ENCODE measurements around the gene RAD51. TPM values are rescaled to one million over a fixed set of nuclear protein-coding genes. Genes with fewer than 3 reads are reported as not detected.
A peak's percentile ranks its signal among the peaks of the same experiment; 100 is the strongest.

RAD51 gene
- total and polyA plus RNA-seq, 7 experiments from 2014 or later = 0.34 to 51.5 (median 0.66) TPM

- Mint-ChIP-seq H3K4me3 (peak overlapping the region in 9 of 10 donors; percentile 29 to 78 (median 58)), H3K27ac (peak overlapping the region in 5 of 9 donors; percentile 20 to 82 (median 53)), H3K4me1 (peaks cover 16 to 36% (median 26%) of the 10 kb centered on the region in 7 donors), H3K36me3 (peaks cover 0 to 11% (median 0%) of the 10 kb centered on the region in 5 donors), H3K9me3 (no peaks in the 10 kb centered on the region), H3K27me3 (no peaks in the 10 kb centered on the region)
- Histone ChIP-seq H3K4me1 (ENCODE audit: control insufficient read depth in 2 of 2, insufficient read depth in 2 of 2, low read length in 2 of 2) (peaks cover 7 to 10% of the 10 kb centered on the region in 2 donors), H3K9me3 (ENCODE audit: control insufficient read depth in 2 of 3, low read length in 3 of 3) (no peaks in the 10 kb centered on the region), H3K36me3 (ENCODE audit: control insufficient read depth in 2 of 3, insufficient read depth in 3 of 3, low read length in 3 of 3) (peaks cover 0 to 14% (median 0%) of the 10 kb centered on the region in 3 experiments), H3K4me3 (ENCODE audit: low read length) (no peak overlapping the region), H3K27ac (ENCODE audit: low read depth, low read length) (no peak overlapping the region), H3K27me3 (ENCODE audit: control insufficient read depth in 2 of 2, insufficient read depth in 2 of 2, low read length in 2 of 2) (no peaks in the 10 kb centered on the region)
- ChIA-PET CTCF (interaction anchor here (1.3 kb wide), 2 partner anchors 8 to 13 kb away, joined by 3 to 5 read pairs; partner anchors contain the start of gene C15orf62), POLR2A (interaction anchor here (0.6 to 1.6 kb wide), 4 partner anchors 8 to 1017 kb away, joined by 3 to 8 read pairs (median 8); partner anchors contain the start of genes MAPKBP1 and RAD51)
- DNase-seq (no peak), ATAC-seq (no peak)
- intact Hi-C loops (cut with micrococcal nuclease) = no loop called here
Measured at GRCh38 chr15:40756938-40757337, 62.0 kb downstream of the RAD51 start.

DNA sequence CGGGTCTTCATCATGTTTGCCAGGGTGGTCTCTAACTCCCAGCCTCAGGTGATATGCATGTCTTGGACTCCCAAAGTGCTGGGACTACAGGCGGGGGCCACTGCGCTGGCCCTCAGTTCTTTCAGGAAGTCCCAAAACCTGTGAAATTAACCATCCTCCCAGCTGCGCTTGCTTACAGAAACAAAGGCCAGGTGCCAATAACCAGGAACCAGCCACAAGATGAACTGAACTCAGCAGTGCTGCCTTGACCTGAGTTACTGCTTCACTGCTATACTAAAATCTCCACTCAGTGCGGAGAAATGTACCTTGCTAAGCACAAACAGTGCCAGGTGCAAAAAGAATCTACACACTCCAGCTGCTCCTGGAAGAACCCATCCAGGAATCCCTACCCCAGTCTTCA, 65.0 kb downstream of the RAD51 start:
- intact Hi-C loops (cut with micrococcal nuclease) = no loop called here
- Mint-ChIP-seq H3K36me3 (no peaks in the 10 kb centered on the region), H3K27me3 (no peaks in the 10 kb centered on the region), H3K4me1 (peaks cover 0 to 25% (median 18%) of the 10 kb centered on the region in 7 donors), H3K9me3 (no peaks in the 10 kb centered on the region), H3K4me3 (no peak overlapping the region), H3K27ac (peak overlapping the region in 1 of 9 donors; percentile 14)
- H3K9me3 ChIP-seq (ENCODE audit: control insufficient read depth in 2 of 3, low read length in 3 of 3) = no peaks in the 10 kb centered on the region
- H3K27me3 ChIP-seq (ENCODE audit: control insufficient read depth in 2 of 2, insufficient read depth in 2 of 2, low read length in 2 of 2) = no peaks in the 10 kb centered on the region
- H3K27ac ChIP-seq (ENCODE audit: low read depth, low read length) = no peak overlapping the region
- ChIA-PET CTCF (no interaction called here), POLR2A (no interaction called here)
- DNase-seq (no peak), ATAC-seq (no peak)
- H3K4me1 ChIP-seq (ENCODE audit: control insufficient read depth in 2 of 2, insufficient read depth in 2 of 2, low read length in 2 of 2) = peaks cover 7 to 12% of the 10 kb centered on the region in 2 donors
- H3K36me3 ChIP-seq (ENCODE audit: control insufficient read depth in 2 of 3, insufficient read depth in 3 of 3, low read length in 3 of 3) = peaks cover 0 to 4% (median 0%) of the 10 kb centered on the region in 3 experiments
- H3K4me3 ChIP-seq (ENCODE audit: low read length) = no peak overlapping the region

DNA sequence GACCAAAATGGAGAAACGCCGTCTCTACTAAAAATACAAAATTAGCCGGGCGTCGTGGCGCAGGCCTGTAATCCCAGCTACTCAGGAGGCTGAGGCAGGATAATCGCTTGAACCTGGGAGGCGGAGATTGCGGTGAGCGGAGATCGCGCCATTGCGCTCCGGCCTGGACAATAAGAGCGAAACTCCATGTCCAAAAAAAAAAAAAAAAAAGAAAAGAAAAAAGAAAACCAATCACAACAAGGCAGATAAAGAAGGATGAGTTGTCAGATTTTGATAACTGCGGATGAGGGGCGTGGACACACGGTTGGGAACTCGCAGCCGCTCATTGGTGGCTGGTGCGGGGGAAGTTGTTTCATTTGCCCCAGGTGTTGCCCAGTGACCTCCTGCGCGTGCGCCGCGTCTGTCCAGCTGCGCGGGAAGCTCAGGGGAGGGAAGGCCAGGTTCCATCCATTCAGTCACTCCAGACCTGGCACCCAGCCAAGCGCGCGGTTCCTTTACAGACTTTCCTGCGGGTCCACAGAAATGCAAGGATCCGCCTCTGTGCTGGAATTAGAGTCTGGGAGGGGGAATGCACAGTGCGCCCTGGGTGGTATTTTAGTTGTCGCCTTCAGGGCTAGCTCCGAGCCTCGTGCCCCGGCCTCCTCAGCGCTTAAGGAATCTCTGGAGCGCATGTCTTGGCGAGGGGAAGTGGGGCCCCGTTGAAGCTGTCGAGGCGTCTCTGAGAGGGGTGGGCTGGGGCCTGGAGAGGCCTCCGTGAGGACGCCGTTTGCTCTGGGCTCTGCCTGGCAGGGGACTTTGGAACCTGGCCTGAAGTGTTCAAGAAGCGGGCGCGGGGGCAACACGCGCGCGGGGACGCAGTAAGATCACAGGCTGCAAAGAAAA, 68.2 kb downstream of the RAD51 start:
- Mint-ChIP-seq H3K4me3 (peak overlapping the region; percentile 76 to 94 (median 90)), H3K36me3 (no peaks in the 10 kb centered on the region), H3K27me3 (no peaks in the 10 kb centered on the region), H3K9me3 (no peaks in the 10 kb centered on the region), H3K27ac (peak overlapping the region; percentile 69 to 92 (median 87)), H3K4me1 (peaks cover 1 to 31% (median 28%) of the 10 kb centered on the region in 7 donors)
- H3K27ac ChIP-seq (ENCODE audit: low read depth, low read length) = peak overlapping the region; percentile 78
- H3K4me1 ChIP-seq (ENCODE audit: control insufficient read depth in 2 of 2, insufficient read depth in 2 of 2, low read length in 2 of 2) = peaks cover 12 to 17% of the 10 kb centered on the region in 2 donors
- intact Hi-C loops (cut with micrococcal nuclease) = loop anchor here in 1 of 2 donors (1.0 kb wide), 1 partner anchor 8 kb away; the partner anchor contains the start of gene RMDN3
- ATAC-seq (peak; percentile 4), DNase-seq (peak in 4 of 9 donors; percentile 16 to 53 (median 35))
- no peaks in the 10 kb centered on the region for H3K9me3 ChIP-seq (ENCODE audit: control insufficient read depth in 2 of 3, low read length in 3 of 3)
- CTCF ChIA-PET = interaction anchor here (0.5 kb wide), 1 partner anchor 272 kb away, joined by 3 read pairs; no protein-coding TSS in a partner anchor
- POLR2A ChIA-PET = interaction anchor here (1.0 to 3.7 kb wide), 2 partner anchors 69 to 198 kb away, joined by 7 to 21 read pairs; partner anchors contain the start of genes CCDC32 and RAD51
- H3K4me3 ChIP-seq (ENCODE audit: low read length) = peak overlapping the region; percentile 71
- H3K27me3 ChIP-seq (ENCODE audit: control insufficient read depth in 2 of 2, insufficient read depth in 2 of 2, low read length in 2 of 2) = no peaks in the 10 kb centered on the region
- peaks cover 0 to 14% (median 0%) of the 10 kb centered on the region in 3 experiments for H3K36me3 ChIP-seq (ENCODE audit: control insufficient read depth in 2 of 3, insufficient read depth in 3 of 3, low read length in 3 of 3)

GRCh38 chr15:40763801-40764628, 69.0 kb downstream of the RAD51 start, which contains the start of gene GCHFR:
Gene GCHFR (plus strand): TSS chr15:40764068. CDS start chr15:40764181, 113 bp downstream.
- peaks cover 10 to 38% (median 35%) of the 10 kb centered on the region in 7 donors for H3K4me1 Mint-ChIP-seq
- Histone ChIP-seq H3K4me1 (ENCODE audit: control insufficient read depth in 2 of 2, insufficient read depth in 2 of 2, low read length in 2 of 2) (peaks cover 17 to 20% of the 10 kb centered on the region in 2 donors), H3K27ac (ENCODE audit: low read depth, low read length) (peak within 1 kb of the TSS; percentile 78), H3K4me3 (ENCODE audit: low read length) (peak within 1 kb of the TSS; percentile 71), H3K27me3 (ENCODE audit: control insufficient read depth in 2 of 2, insufficient read depth in 2 of 2, low read length in 2 of 2) (no peaks in the 10 kb centered on the region), H3K36me3 (ENCODE audit: control insufficient read depth in 2 of 3, insufficient read depth in 3 of 3, low read length in 3 of 3) (peaks cover 0 to 17% (median 0%) of the 10 kb centered on the region in 3 experiments), H3K9me3 (ENCODE audit: control insufficient read depth in 2 of 3, low read length in 3 of 3) (no peaks in the 10 kb centered on the region)
- ChIA-PET CTCF (interaction anchor here (0.6 kb wide), 3 partner anchors 8 to 1707 kb away, joined by 3 to 5 read pairs (median 3); no protein-coding TSS in a partner anchor), POLR2A (interaction anchor here (0.6 to 3.7 kb wide), 6 partner anchors 8 to 126 kb away, joined by 3 to 21 read pairs (median 4); partner anchors contain the start of gene RAD51)
- H3K36me3 Mint-ChIP-seq = peaks cover 0 to 2% (median 0%) of the 10 kb centered on the region in 5 donors
- no peaks in the 10 kb centered on the region for H3K27me3 Mint-ChIP-seq
- peak within 1 kb of the TSS; percentile 82 to 94 (median 87) for H3K27ac Mint-ChIP-seq
- peak within 1 kb of the TSS; percentile 76 to 94 (median 90) for H3K4me3 Mint-ChIP-seq
- DNase-seq = peak; percentile 53 to 86 (median 57)
- peak; percentile 72 for ATAC-seq
- intact Hi-C loops (cut with micrococcal nuclease) = loop anchor here (1.0 to 2.0 kb wide), 4 partner anchors 9 to 43 kb away; partner anchors contain the start of genes DNAJC17 (in 2 of the 2), ZFYVE19 (in 2 of the 2) and RMDN3 (in 1 of the 2)
- no peaks in the 10 kb centered on the region for H3K9me3 Mint-ChIP-seq

DNA sequence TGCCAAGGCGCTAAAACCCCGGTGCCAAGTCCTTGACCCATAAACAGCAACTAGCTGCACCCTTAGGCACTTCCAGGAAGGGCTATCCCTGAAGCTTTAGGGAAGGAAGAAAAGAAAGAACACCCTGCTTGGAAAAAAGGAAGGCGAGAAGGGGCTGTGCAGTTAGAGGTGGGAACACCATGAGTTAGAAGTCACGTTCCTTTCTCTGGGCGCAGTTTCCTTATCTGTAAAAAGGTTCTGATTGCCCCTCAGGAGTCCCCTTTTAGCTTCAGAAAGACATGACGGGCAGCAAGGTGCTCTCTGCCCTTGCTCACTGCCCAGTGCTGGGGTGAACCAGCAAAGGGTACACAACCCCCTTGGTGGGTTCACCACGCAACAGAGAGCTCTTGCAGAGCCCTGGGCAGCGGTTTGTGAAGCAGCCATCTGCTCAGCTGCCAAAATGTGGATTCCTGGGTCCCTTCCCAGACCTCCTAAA, 69.7 kb downstream of the RAD51 start:
- Histone ChIP-seq H3K36me3 (ENCODE audit: control insufficient read depth in 2 of 3, insufficient read depth in 3 of 3, low read length in 3 of 3) (peaks cover 0 to 17% (median 0%) of the 10 kb centered on the region in 3 experiments), H3K27me3 (ENCODE audit: control insufficient read depth in 2 of 2, insufficient read depth in 2 of 2, low read length in 2 of 2) (no peaks in the 10 kb centered on the region), H3K4me3 (ENCODE audit: low read length) (peak overlapping the region; percentile 71), H3K4me1 (ENCODE audit: control insufficient read depth in 2 of 2, insufficient read depth in 2 of 2, low read length in 2 of 2) (peaks cover 17 to 27% of the 10 kb centered on the region in 2 donors), H3K27ac (ENCODE audit: low read depth, low read length) (peak overlapping the region; percentile 78), H3K9me3 (ENCODE audit: control insufficient read depth in 2 of 3, low read length in 3 of 3) (no peaks in the 10 kb centered on the region)
- ChIA-PET CTCF (interaction anchor here (0.6 kb wide), 2 partner anchors 8 to 19 kb away, joined by 3 to 5 read pairs; no protein-coding TSS in a partner anchor), POLR2A (interaction anchor here (0.6 to 3.7 kb wide), 6 partner anchors 8 to 125 kb away, joined by 3 to 21 read pairs (median 4); partner anchors contain the start of gene RAD51)
- Mint-ChIP-seq H3K27ac (peak overlapping the region; percentile 75 to 94 (median 87)), H3K9me3 (no peaks in the 10 kb centered on the region), H3K4me1 (peaks cover 16 to 45% (median 42%) of the 10 kb centered on the region in 7 donors), H3K27me3 (no peaks in the 10 kb centered on the region), H3K36me3 (peaks cover 0 to 2% (median 0%) of the 10 kb centered on the region in 5 donors), H3K4me3 (peak overlapping the region; percentile 76 to 94 (median 90))
- no peak for DNase-seq
- intact Hi-C loops (cut with micrococcal nuclease) = loop anchor here (1.0 to 5.0 kb wide), 6 partner anchors 9 to 172 kb away; partner anchors contain the start of genes DNAJC17 (in 2 of the 2), ZFYVE19 (in 2 of the 2), KNL1 (in 1 of the 2) and RMDN3 (in 1 of the 2)
- no peak for ATAC-seq
